ENCODE data around the gene CFAP100. TPM values are rescaled to one million over a fixed set of nuclear protein-coding genes. Genes with fewer than 3 reads are reported as not detected.
A peak's percentile ranks its signal among the peaks of the same experiment; 100 is the strongest.

The CFAP100 gene
- polyA plus RNA-seq, 2 donors = not detected

- H3K4me1 ChIP-seq (ENCODE audit: control insufficient read depth in 2 of 2, insufficient read depth in 2 of 2, low read length in 1 of 2) = peaks cover 0 to 6% of the 10 kb centered on the region in 2 donors
- H3K36me3 ChIP-seq (ENCODE audit: control insufficient read depth in 2 of 2, insufficient read depth in 2 of 2, low read length in 1 of 2) = peaks cover 0 to 25% of the 10 kb centered on the region in 2 donors
- H3K27ac ChIP-seq (ENCODE audit: low read depth in 2 of 2, low read length in 1 of 2) = no peak overlapping the region
- 83 to 88% methylated on average over 9 of the region's 9 CpGs for WGBS, 2 donors
- H3K9me3 ChIP-seq (ENCODE audit: control insufficient read depth in 2 of 2, insufficient read depth in 1 of 2, low read depth in 1 of 2, low read length in 1 of 2) = no peaks in the 10 kb centered on the region
- H3K4me3 ChIP-seq (ENCODE audit: low read depth in 1 of 2, low read length in 2 of 2) = no peak overlapping the region
- no peaks in the 10 kb centered on the region for H3K27me3 ChIP-seq (ENCODE audit: control insufficient read depth in 1 of 2, insufficient read depth in 2 of 2, low read length in 2 of 2)
These were observed 44.1 kb upstream of the CFAP100 start for GRCh38 chr3:126350502-126351085.

- 85 to 87% methylated on average over 10 of the region's 10 CpGs for WGBS, 2 donors
- peaks cover 0 to 9% of the 10 kb centered on the region in 2 donors for H3K4me1 ChIP-seq (ENCODE audit: control insufficient read depth in 2 of 2, insufficient read depth in 2 of 2, low read length in 1 of 2)
These were observed 43.5 kb upstream of the CFAP100 start for GRCh38 chr3:126351086-126351770.

GRCh38 chr3:126351771-126352475 lies 42.8 kb upstream of the CFAP100 start:
- 90 to 92% methylated on average over 17 to 18 of the region's 18 CpGs for WGBS, 2 donors
- H3K4me3 ChIP-seq (ENCODE audit: low read depth in 1 of 2, low read length in 2 of 2) = no peak overlapping the region
- peaks cover 0 to 21% of the 10 kb centered on the region in 2 donors for H3K36me3 ChIP-seq (ENCODE audit: control insufficient read depth in 2 of 2, insufficient read depth in 2 of 2, low read length in 1 of 2)
- no peaks in the 10 kb centered on the region for H3K9me3 ChIP-seq (ENCODE audit: control insufficient read depth in 2 of 2, insufficient read depth in 1 of 2, low read depth in 1 of 2, low read length in 1 of 2)
- peaks cover 7 to 12% of the 10 kb centered on the region in 2 donors for H3K4me1 ChIP-seq (ENCODE audit: control insufficient read depth in 2 of 2, insufficient read depth in 2 of 2, low read length in 1 of 2)
- H3K27me3 ChIP-seq (ENCODE audit: control insufficient read depth in 1 of 2, insufficient read depth in 2 of 2, low read length in 2 of 2) = no peaks in the 10 kb centered on the region
- H3K27ac ChIP-seq (ENCODE audit: low read depth in 2 of 2, low read length in 1 of 2) = no peak overlapping the region

More at GRCh38 chr3:126351086-126351770, 43.5 kb upstream of the CFAP100 start:
- Histone ChIP-seq H3K36me3 (ENCODE audit: control insufficient read depth in 2 of 2, insufficient read depth in 2 of 2, low read length in 1 of 2) (peaks cover 0 to 24% of the 10 kb centered on the region in 2 donors), H3K27ac (ENCODE audit: low read depth in 2 of 2, low read length in 1 of 2) (no peak overlapping the region), H3K4me3 (ENCODE audit: low read depth in 1 of 2, low read length in 2 of 2) (no peak overlapping the region), H3K27me3 (ENCODE audit: control insufficient read depth in 1 of 2, insufficient read depth in 2 of 2, low read length in 2 of 2) (no peaks in the 10 kb centered on the region), H3K9me3 (ENCODE audit: control insufficient read depth in 2 of 2, insufficient read depth in 1 of 2, low read depth in 1 of 2, low read length in 1 of 2) (no peaks in the 10 kb centered on the region)

- Histone ChIP-seq H3K27ac (ENCODE audit: low read depth in 2 of 2, low read length in 1 of 2) (no peak overlapping the region), H3K4me1 (ENCODE audit: control insufficient read depth in 2 of 2, insufficient read depth in 2 of 2, low read length in 1 of 2) (peaks cover 8 to 12% of the 10 kb centered on the region in 2 donors), H3K4me3 (ENCODE audit: low read depth in 1 of 2, low read length in 2 of 2) (no peak overlapping the region), H3K27me3 (ENCODE audit: control insufficient read depth in 1 of 2, insufficient read depth in 2 of 2, low read length in 2 of 2) (no peaks in the 10 kb centered on the region), H3K36me3 (ENCODE audit: control insufficient read depth in 2 of 2, insufficient read depth in 2 of 2, low read length in 1 of 2) (peaks cover 0 to 21% of the 10 kb centered on the region in 2 donors), H3K9me3 (ENCODE audit: control insufficient read depth in 2 of 2, insufficient read depth in 1 of 2, low read depth in 1 of 2, low read length in 1 of 2) (no peaks in the 10 kb centered on the region)
- 90 to 91% methylated on average over 27 of the region's 27 CpGs for WGBS, 2 donors
These were observed 41.9 kb upstream of the CFAP100 start for GRCh38 chr3:126352476-126353454.

GRCh38 chr3:126353694-126354321 lies 40.9 kb upstream of the CFAP100 start:
- peaks cover 8 to 12% of the 10 kb centered on the region in 2 donors for H3K4me1 ChIP-seq (ENCODE audit: control insufficient read depth in 2 of 2, insufficient read depth in 2 of 2, low read length in 1 of 2)
- H3K27ac ChIP-seq (ENCODE audit: low read depth in 2 of 2, low read length in 1 of 2) = no peak overlapping the region
- 90 to 92% methylated on average over 8 of the region's 8 CpGs for WGBS, 2 donors
- H3K4me3 ChIP-seq (ENCODE audit: low read depth in 1 of 2, low read length in 2 of 2) = no peak overlapping the region
- H3K9me3 ChIP-seq (ENCODE audit: control insufficient read depth in 2 of 2, insufficient read depth in 1 of 2, low read depth in 1 of 2, low read length in 1 of 2) = no peaks in the 10 kb centered on the region
- H3K36me3 ChIP-seq (ENCODE audit: control insufficient read depth in 2 of 2, insufficient read depth in 2 of 2, low read length in 1 of 2) = peaks cover 0 to 21% of the 10 kb centered on the region in 2 donors
- H3K27me3 ChIP-seq (ENCODE audit: control insufficient read depth in 1 of 2, insufficient read depth in 2 of 2, low read length in 2 of 2) = no peaks in the 10 kb centered on the region

GRCh38 chr3:126354776-126355175 lies 39.9 kb upstream of the CFAP100 start:
- Histone ChIP-seq H3K4me1 (ENCODE audit: control insufficient read depth in 2 of 2, insufficient read depth in 2 of 2, low read length in 1 of 2) (peaks cover 8 to 10% of the 10 kb centered on the region in 2 donors), H3K27me3 (ENCODE audit: control insufficient read depth in 1 of 2, insufficient read depth in 2 of 2, low read length in 2 of 2) (no peaks in the 10 kb centered on the region), H3K9me3 (ENCODE audit: control insufficient read depth in 2 of 2, insufficient read depth in 1 of 2, low read depth in 1 of 2, low read length in 1 of 2) (no peaks in the 10 kb centered on the region), H3K27ac (ENCODE audit: low read depth in 2 of 2, low read length in 1 of 2) (peak overlapping the region in 1 of 2 donors; percentile 29), H3K36me3 (ENCODE audit: control insufficient read depth in 2 of 2, insufficient read depth in 2 of 2, low read length in 1 of 2) (peaks cover 0 to 21% of the 10 kb centered on the region in 2 donors), H3K4me3 (ENCODE audit: low read depth in 1 of 2, low read length in 2 of 2) (no peak overlapping the region)
- WGBS, 2 donors = 66 to 80% methylated on average over 7 of the region's 7 CpGs

- Histone ChIP-seq H3K27me3 (ENCODE audit: control insufficient read depth in 1 of 2, insufficient read depth in 2 of 2, low read length in 2 of 2) (peaks cover 0 to 3% of the 10 kb centered on the region in 2 donors), H3K36me3 (ENCODE audit: control insufficient read depth in 2 of 2, insufficient read depth in 2 of 2, low read length in 1 of 2) (peaks cover 0 to 18% of the 10 kb centered on the region in 2 donors), H3K4me3 (ENCODE audit: low read depth in 1 of 2, low read length in 2 of 2) (peak overlapping the region; percentile 13 to 59), H3K9me3 (ENCODE audit: control insufficient read depth in 2 of 2, insufficient read depth in 1 of 2, low read depth in 1 of 2, low read length in 1 of 2) (no peaks in the 10 kb centered on the region), H3K27ac (ENCODE audit: low read depth in 2 of 2, low read length in 1 of 2) (peak overlapping the region; percentile 57 to 74), H3K4me1 (ENCODE audit: control insufficient read depth in 2 of 2, insufficient read depth in 2 of 2, low read length in 1 of 2) (peaks cover 8 to 10% of the 10 kb centered on the region in 2 donors)
- 70 to 78% methylated on average over 3 of the region's 3 CpGs for WGBS, 2 donors
These were observed 39.5 kb upstream of the CFAP100 start for GRCh38 chr3:126355251-126355650.

GRCh38 chr3:126355777-126356372 lies 38.8 kb upstream of the CFAP100 start:
- Histone ChIP-seq H3K27ac (ENCODE audit: low read depth in 2 of 2, low read length in 1 of 2) (peak overlapping the region; percentile 86 to 89), H3K9me3 (ENCODE audit: control insufficient read depth in 2 of 2, insufficient read depth in 1 of 2, low read depth in 1 of 2, low read length in 1 of 2) (no peaks in the 10 kb centered on the region), H3K27me3 (ENCODE audit: control insufficient read depth in 1 of 2, insufficient read depth in 2 of 2, low read length in 2 of 2) (peaks cover 0 to 3% of the 10 kb centered on the region in 2 donors), H3K4me3 (ENCODE audit: low read depth in 1 of 2, low read length in 2 of 2) (peak overlapping the region; percentile 59 to 75), H3K4me1 (ENCODE audit: control insufficient read depth in 2 of 2, insufficient read depth in 2 of 2, low read length in 1 of 2) (peaks cover 6 to 8% of the 10 kb centered on the region in 2 donors), H3K36me3 (ENCODE audit: control insufficient read depth in 2 of 2, insufficient read depth in 2 of 2, low read length in 1 of 2) (peaks cover 0 to 13% of the 10 kb centered on the region in 2 donors)
- 2 to 3% methylated on average over 32 of the region's 32 CpGs for WGBS, 2 donors
